Iris pigment epithelial cell (primary cell): Measurements from ENCODE around the gene PTPRK.
A peak's percentile ranks its signal among the peaks of the same experiment; 100 is the strongest.

Experiments used
- DNase-seq: peaks from one replicate; pipeline ENCODE4 v3.0.0-alpha.2; 2011; ENCODE audit warnings: low read depth

The PTPRK gene

DNA sequence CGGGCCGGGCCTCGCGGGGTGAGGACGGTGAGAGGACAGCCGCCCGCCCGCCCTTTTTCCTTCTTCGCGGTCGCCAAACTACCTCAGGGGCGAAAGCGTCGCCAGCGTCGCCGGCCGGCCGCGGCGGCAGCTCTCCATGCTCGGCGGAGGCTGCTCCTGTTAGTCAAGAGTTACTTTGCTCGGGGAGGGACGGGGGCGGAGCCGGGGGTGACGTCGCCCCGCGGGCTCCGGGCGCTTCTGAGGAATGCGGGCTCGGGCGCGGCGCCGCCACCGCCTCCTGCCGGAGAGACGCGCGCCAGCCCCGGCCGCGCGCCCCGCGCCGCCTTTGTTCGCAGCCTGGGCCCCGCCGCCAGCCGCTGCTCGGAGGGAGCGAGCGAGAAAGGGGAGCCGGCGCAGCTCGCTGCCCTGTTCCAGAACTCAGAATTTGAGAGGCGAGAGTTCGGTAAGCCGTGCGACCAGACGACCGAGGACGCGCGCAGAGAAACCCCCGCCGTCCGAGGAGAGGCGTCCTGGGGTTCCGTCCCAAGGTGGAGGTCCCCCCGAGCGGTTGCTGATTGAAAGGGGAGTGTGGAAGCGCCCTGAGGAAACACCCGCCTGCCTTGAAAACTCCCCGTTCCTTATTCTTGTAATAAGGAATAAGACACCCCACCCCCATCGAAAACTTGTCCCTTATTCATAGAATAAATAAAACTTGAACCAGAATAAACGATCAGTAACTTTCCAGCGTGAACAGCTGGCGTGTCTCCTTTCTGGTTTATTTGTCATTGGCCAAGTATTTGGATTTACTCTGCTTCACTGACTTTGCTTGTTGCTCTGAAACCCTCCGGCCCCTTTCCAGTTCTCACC is at the start of gene PTPRK:
Gene PTPRK (minus strand): TSS at position 164 of the 846 bp plus-strand sequence. CDS start 241 bp downstream, outside the sequence.
- peak; percentile 93 for DNase-seq

DNA sequence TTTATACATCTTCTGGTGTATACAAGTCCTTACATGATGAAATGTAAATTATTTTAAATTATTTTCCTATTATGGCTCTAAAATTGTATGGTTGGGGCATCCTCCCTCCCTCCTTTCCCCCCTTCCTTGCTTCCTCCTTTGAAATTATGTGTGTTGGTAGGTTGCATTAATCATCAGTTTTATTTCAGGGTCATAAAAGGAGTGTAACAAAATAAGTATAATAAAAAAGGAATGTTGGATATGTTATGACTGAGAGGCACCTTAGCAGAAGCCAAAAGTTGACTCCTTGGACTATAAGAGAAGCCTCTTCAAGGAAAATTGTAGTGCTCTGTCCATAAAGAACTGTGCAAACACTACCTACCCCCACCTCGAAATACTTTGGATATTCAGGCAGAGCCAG is 46.6 kb upstream of the PTPRK start:
- no peak for DNase-seq

DNA sequence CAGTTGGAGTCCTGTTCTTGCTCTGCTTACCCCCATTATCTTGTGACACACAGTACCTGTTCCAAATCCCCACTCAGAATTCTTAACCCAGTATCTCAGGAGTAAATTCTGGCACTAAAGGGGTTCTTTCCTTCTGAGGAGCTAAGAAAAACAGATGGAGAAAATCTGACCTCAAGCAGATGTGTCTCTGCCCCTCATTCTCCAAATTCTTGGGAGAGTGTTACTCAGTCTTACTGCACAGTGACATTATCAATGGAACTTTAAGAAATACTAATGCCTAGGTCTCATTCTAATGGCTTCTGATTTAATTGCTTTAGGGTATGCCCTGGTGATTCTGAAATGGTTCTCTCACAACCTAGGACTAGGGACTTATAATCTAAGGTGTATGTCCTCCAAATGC is 40.6 kb upstream of the PTPRK start:
- DNase-seq, result no peak

DNA sequence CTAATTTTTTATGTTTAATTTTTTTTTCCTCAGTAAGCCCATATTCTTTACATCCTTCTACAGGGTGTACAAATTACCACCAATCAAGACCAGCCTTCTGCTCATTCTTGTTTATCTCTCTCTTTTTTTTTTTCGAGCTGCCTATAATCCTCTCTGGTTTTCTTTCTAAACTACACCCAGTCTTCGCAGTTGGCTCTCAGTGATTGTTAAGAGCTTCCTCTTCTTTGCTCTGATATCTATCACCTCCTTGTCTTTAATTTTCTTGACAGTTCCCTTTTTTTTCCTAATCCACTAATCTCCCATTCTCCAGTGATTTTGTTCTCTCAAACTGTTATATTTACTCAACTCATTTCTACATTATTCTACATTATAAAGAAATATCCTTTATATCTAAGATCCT is 38.5 kb upstream of the PTPRK start:
- no peak for DNase-seq

DNA sequence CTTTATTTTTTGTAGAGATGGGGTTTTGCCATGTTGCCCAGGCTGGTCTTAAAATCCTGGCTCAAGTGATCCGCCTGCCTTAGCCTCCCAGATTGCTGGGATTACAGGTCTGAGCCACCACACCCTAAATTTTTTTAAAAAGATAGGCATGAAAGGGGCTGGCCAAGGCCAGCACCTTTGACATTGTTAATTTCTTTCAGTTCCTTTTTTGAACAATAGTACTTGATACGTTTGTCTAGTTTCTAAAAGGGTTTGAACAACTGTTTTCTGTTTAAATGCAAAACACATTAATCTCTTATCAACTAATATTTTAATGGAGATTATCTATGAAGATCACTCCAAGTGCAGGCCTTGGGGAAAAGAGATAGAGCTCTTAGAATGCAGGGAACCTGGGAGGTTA is 37.6 kb upstream of the PTPRK start:
- DNase-seq, result no peak

DNA sequence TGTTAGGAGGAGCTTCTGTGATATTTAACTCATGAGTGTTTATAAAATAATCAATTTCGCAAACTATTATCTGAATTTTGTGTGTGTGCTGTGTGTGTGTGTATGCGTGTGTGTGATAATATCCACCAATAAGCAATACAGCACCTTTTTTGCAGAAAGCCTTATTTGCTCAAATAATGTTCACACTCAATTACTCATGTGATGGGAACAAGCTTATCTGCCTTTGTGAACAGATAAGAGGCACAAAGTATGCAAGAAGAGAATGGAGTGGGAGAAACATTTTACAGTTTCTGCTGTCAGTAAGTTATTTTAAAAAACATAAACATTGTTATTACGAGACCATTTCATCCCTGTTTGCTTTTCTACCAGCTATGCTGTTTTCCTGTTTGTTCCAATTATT is 36.7 kb upstream of the PTPRK start:
- no peak for DNase-seq

DNA sequence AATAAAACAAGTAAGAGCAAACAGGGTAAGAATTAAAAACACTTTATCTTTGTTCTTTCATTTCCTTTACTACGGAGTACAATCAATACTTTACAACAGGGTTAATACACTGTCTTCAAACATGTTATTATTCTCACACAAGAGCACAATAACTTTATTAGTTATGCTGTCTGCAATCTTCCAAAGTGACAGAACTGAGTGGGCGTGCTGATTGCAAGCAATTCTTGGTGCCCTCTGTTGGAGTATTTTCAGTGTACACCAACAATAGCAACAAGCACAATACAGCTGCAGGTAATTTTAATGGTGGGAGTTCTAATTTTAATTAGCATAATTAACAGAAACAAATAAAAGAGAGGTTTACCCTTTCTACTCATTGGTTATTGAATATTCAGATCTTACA is 33.9 kb upstream of the PTPRK start:
- DNase-seq, result no peak

DNA sequence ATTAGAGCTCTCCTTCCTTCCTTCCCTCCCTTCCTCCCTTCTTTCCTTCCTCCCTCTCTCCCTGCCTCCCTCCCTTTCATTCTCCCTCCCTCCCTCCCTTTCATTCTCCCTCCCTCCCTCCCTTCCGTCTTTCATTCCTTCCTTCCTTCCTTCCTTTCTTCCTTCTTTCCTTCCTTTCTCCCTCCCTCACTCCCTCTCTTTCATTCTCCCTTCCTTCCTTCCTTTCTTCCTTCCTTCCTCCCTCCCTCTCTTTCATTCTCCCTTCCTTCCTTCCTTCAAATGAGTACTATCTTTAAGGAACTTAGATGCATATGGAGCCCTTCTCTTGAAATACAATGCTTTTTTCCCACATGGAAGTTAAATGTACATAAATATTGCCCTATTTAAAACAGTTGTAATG is 20.9 kb upstream of the PTPRK start:
- no peak for DNase-seq

DNA sequence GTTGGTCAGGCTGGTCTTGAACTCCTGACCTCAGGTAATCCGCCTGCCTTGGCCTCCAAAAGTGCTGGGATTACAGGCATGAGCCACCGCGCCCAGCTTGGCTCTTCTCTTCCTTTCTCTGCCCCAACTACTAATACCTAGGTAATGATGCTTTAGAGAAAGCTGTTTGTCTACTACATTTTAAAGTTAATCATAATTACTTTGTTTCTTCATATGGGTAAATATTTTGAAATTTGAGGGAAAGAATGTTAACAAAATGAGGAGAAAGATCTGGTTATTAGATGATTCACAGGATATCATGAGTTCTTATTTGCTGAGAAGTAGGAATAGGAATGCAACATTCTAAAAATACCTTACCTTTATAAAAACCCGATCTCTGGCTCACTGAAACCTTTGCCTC is 18.4 kb upstream of the PTPRK start:
- peak; percentile 23 for DNase-seq

DNA sequence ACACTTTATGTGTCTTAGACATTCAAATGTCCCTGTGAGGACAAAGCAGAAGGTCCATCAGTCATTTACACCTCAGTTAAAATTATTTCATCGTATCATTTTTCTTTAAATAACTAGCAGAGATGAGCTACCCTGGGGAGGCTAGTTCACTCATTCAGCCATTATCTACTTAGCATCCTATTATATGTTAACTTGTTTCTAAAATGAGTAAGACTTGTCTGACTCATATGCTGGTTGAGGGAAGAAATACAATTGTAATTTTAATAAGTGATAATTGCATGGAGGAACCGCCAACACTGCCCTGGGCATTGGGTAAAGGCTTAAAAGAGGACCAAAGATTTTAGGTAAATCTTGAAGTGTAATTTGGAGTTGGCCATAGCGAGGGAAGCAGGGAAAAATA is 12.4 kb upstream of the PTPRK start:
- DNase-seq, result peak; percentile 33

DNA sequence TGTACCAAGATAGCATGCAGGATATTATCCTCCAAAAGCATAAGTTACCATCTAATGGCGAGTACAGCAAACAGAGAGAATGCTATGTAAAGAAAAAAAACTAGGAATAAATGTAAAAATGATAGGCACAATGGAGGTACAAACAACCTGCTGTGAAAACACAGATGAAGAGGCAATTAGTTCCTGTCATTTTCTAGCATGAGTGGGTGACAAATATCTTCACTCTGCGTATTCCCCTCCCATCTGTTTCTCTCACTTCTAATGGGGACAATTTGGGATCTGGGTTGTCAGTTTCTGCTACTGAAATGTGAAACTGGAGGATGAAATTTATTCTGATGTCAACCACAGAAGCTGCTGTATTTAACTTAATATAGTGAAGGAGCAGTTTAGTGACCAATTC is 11.7 kb upstream of the PTPRK start:
- no peak for DNase-seq

DNA sequence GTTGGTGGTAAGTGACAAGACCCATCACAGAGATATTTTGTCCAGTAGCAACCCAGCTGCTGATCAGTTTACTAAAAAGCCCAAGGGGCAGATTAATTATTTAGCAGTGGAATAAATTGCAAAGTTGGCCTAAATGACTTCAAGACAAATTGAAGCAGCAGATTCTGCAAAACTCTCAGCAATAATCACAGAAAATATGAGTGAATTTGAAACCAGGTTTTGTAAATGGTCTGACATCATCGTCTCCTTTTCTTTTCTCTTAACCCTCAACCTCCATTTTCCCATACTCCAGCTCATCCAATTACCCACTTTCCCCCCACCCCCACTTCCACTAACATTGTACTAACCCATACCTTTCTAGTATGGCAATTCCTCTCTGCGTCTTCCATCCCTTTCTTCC is 11.3 kb upstream of the PTPRK start:
- no peak for DNase-seq

DNA sequence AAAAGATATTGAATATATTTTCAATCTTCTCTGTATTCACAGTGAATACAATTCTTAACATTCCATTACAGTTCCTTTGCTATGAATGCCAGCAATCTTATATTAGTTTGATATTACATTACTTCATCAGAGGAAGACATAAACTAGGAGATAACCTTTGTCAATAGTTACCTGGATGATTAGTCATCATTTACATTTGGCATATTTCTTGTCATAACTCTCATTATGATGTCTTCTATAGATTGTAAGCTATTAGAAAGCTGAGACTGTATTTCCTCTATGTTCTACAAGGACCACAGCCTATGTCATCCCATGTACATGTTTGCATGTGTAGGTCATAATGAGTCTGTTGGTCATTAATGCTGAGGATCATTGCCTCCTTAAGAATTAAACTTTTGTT is 7.8 kb upstream of the PTPRK start:
- no peak for DNase-seq

DNA sequence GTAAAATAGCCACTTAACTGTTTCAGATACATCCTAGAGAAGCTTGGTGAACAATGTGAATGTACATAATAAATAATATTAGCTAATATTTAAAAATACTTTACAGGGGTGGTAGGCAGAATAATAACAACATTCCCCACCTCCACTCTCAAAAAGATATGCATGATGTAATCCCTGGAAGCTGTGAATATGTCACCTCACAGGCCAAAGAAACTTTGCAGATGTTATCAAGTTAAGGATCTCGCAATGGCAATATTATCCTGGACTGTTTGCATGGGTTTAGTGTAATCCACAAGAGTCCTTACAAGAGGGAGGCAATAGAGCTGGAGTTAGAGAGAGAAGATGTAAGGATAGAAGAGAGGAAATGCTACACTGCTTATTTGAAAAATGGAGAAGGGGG is 7.0 kb upstream of the PTPRK start:
- DNase-seq, result no peak

DNA sequence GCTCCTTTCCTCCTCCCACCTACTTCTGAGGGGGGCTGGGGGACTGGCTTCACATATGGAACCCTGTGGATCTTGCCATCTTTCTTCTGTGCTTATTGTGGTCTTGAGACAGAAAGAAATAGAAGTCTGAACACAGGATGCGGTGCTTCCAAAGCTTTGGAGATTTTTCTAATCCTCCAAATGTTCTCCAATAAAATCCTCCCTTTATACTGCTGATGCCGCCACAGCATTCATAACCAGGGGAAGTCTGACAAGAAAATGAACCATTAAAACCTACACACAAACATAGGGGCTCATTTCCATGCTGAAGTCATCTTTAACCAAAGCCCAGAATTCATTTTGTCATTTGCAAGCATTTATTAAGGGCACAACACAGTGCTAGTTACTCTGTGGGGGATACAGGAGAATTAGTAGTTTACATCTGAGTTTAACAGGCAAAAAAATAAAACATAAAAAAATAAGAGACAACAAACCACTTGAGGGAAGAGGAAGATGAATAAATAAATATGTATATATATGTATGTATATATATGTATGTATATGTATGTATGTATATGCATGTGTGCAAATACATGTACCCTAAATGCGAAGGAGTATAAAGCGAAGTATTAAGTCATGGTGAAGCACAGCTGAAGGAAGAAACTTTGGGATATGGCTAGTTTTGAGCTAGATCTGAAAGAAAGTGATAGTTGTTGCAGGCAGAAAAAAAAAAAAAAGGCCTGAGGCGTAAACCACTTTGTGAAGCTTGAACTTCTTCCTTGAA is 5.9 kb upstream of the PTPRK start:
- DNase-seq, result no peak

DNA sequence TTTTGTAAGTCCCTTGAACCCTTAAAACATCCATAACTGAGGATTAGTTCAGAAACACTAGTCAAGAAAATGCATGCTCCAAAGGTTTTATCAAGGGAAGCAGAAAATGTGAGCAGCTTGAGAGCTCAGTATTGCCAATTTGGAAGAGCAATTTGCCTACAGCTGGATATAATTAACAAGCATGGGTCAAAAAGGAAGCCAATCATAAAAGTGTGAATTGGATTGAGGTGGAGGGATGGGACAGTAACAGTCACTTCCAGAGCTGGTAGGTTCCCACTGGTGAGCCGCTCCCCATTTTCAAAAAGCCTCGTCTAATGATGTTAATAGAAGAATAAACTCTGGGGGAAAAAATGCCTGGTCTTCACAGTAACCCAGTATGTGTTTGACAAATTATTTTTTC is 5.0 kb upstream of the PTPRK start:
- DNase-seq, result no peak

DNA sequence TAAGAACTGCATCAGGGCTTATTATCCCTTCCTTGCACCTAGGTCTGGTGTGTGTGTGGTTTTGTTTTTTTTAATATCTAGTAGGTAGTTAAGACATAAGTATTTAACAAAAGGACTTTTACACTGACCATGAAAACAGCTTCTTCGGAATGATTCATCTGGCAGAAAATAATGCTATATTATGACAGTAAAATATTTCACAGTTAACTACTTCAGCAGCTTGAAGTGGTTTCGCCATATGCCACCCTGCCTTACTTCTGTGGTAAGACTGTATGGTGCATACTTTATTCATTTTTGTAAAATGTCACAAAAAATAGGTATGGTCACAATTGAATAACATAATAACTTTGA is 858 bp upstream of the PTPRK start:
- peak; percentile 65 for DNase-seq

DNA sequence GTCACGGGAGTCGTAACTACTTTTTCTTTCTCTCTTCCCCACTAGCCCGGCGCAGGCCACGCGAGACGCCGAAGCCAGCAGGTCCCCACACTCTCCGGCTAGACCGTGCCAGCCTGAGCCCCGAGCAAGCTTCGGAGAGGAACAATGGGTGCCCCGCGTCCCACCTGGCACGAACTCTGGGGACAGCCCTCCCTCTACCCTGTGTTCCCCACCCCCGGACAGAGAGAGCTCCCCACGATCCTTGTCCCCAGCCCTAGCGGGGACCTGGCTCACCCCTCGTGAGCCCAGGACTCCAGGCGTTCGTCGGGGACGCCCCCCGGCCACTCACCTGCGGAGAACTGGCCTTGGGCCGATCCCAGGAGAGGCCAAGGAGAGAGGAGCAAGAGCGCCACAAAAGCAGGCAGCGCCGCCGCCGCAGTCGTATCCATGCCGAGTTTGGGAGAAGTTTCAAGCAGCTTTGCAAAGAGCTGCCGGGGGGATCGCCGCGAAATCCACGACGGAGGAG is 416 bp downstream of the PTPRK start:
- DNase-seq, result peak; percentile 70

DNA sequence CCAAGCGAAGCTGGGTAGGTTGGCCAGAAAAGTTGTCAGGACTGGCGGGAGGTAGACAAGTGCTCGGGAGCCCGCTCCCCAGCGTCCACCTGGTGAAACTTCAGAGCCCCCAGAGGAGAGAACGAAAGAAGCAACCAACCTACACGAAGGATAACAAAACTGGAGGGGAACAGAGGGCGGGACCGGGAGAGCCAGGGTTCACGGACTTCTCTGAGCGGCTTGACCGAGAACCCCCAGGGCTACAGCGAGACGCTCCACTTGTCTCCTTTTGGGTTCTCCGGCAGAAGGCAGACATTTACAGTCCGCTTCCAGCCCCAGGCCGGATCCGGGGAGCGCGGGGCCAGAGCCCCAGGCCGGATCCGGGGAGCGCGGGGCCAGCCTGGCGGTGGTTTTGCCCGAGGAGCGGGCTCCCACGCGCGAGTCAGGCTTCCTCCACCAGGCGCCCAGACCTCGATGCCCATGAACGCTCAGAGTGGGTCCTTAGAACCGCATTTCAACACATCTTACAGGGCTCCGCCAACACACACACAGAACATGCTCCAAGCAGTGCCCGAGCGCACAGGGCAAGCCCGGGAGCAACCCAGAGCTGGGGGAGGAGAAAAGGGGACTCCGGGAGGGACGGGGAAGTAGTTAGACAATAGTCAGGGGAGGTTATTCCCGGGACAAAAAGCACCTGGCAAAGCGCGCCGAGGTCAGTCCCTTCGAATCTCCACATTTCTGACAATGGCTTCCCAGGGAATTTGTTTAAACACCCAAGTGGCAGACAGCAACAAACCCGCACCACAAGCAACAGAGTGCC is 1.1 kb downstream of the PTPRK start:
- peak; percentile 57 for DNase-seq

DNA sequence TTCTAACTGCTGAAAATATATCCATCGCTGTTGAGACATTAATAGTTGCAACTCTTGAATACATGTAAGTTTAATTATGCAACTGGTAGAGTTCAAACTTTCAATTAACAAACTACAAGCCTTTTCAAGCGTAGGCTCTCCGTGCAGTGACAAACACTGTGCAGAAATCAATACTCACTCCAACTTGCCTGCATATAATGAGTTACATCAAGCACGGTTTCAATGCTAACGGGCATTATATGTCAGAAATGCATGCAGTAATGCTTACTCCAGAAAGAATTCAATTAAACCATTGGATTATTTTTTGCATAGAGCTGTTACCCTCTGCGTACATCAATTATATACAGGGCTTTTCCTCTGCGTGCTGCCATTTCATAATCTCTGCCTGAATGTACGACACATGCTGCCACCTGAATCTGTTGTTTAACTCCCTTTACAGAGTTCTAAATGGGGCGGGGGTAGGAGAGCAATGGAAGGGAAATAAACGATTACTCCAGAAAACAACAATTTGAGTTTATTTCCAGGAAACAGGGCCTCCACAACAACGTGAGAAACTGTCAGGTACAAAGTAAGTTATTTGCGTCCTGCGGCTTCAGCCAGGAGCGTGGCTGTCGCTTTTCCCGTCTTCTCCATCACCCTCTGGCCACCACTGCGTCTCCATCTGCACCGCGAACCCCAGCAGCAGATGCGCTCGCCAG is 1.8 kb downstream of the PTPRK start:
- no peak for DNase-seq

DNA sequence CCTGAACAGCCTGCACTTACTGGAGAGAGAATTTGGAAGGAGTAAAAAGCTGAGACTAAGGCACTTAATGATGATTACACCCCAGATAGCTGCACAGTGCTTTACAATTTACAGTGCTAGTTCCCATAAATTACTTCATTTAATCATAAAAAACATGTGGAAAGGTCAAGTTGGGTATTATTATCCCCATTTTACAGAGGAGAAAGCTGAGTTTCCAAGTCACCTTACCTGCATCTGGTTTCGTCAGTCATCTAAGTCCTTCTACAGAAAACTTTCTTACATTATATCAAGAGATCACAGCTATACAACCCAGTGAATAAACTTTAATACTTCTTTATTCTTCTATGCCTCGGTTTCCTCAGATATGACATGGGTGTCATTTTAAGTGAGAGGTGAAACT is 3.3 kb downstream of the PTPRK start:
- DNase-seq, result no peak

DNA sequence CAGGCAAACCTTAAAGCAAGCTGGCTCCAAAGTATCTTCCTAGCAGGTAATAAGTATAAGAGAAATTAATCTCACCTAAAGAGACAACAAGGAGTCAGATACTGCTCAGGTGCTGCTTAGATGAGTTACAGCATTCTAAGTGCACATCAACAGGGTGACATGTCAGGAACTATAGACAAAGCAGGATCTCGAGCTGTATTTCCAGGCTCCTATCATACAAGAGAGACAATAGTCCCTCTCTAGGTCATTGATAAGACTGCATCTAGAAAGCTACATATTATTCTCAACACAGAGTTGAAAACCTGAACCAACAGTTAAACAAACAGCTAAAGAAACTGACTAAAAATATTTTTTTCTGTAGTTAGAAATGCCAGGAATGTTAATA is 3.9 kb downstream of the PTPRK start:
- DNase-seq, result peak; percentile 39
